ENCODE results near the gene ADAMTS12.

GRCh38 chr5:33743099-33743498 lies 148.7 kb downstream of the ADAMTS12 start:
- no peak for TF ChIP-seq CTCF (IDR thresholded peaks at IDR 0.05)
- TF ChIP-seq POLR2A (IDR thresholded peaks at IDR 0.05) = no peak

Data from lower leg skin (tissue), 3 donors.